IMR-90 (cell line): ENCODE data around the gene PSMC3. TPM values are rescaled to one million over a fixed set of nuclear protein-coding genes. Genes with fewer than 3 reads are reported as not detected.
A peak's percentile ranks its signal among the peaks of the same experiment; 100 is the strongest.

Source experiments
- ATAC-seq: fragments of 200-7000 bp; cut with Tn5 transposase; 2 replicates; pipeline ENCODE4 v1.9.1; 2020; ENCODE audit warnings: low read depth, mild to moderate bottlenecking, moderate library complexity
- BruUV-seq: library from RNA; stranded (reverse); fragments of 400-500 nt; replicated peaks from 2 replicates; lab custom pipeline; 2021; lab: Mats Ljungman, UMichigan
- CTCF ChIA-PET: fragments of 300-600 bp; formaldehyde crosslinking; extraction: SDS; loops from one replicate; lab custom pipeline; 2021; ENCODE audit warnings: antibody characterized with exemption; lab: Yijun Ruan, JAX
- POLR2A ChIA-PET: fragments of 300-600 bp; sonication (Branson Sonifier 250); formaldehyde crosslinking; loops from one replicate; lab custom pipeline; 2022; ENCODE audit warnings: antibody characterized with exemption; ENCODE audit not compliant: unreplicated experiment; lab: Charles Lee
- DNase-seq: peaks from one replicate; pipeline ENCODE4 v3.0.0; 2013
- H2AFZ ChIP-seq: replicated peaks from 2 replicates; pipeline ENCODE3; 2013; ENCODE audit warnings: low read length, mild to moderate bottlenecking; ENCODE audit not compliant: poor library complexity
- H2AK5ac ChIP-seq: 2 replicates; pipeline ENCODE4 v1.6.1; 2013; ENCODE audit warnings: low read depth, low read length, inconsistent platforms
- H2AK9ac ChIP-seq: replicated peaks from 2 replicates; pipeline ENCODE3; 2013; ENCODE audit warnings: mild to moderate bottlenecking, low read depth, low read length, moderate library complexity; ENCODE audit not compliant: poor library complexity
- H2BK120ac ChIP-seq: 2 replicates; pipeline ENCODE4 v1.6.1; 2013; ENCODE audit warnings: low read depth, low read length, inconsistent platforms
- H2BK15ac ChIP-seq: 3 replicates; pipeline ENCODE4 v1.6.1; 2013; ENCODE audit warnings: low read depth, low read length, inconsistent platforms
- H2BK20ac ChIP-seq: 2 replicates; pipeline ENCODE4 v1.6.1; 2013; ENCODE audit warnings: low read depth, mild to moderate bottlenecking, inconsistent platforms, low read length, moderate library complexity
- H2BK5ac ChIP-seq: 2 replicates; pipeline ENCODE4 v1.6.1; 2013; ENCODE audit warnings: mild to moderate bottlenecking, low read depth, low read length, inconsistent platforms; ENCODE audit not compliant: poor library complexity, severe bottlenecking
- H3K14ac ChIP-seq: replicated peaks from 2 replicates; pipeline ENCODE4 v1.6.1; 2013; ENCODE audit warnings: low read depth, low read length, inconsistent platforms
- H3K18ac ChIP-seq: 2 replicates; pipeline ENCODE4 v1.6.1; 2013; ENCODE audit warnings: low read depth, low read length, control low read depth
- H3K23ac ChIP-seq: 2 replicates; pipeline ENCODE4 v1.6.1; 2013; ENCODE audit warnings: low read depth, low read length, inconsistent platforms
- H3K27ac ChIP-seq: 2 replicates; pipeline ENCODE4 v1.5.1; 2013; ENCODE audit warnings: mild to moderate bottlenecking, control low read depth, low read length; ENCODE audit not compliant: insufficient read depth
- H3K27me3 ChIP-seq: 2 replicates; pipeline ENCODE4 v1.6.1; 2013; ENCODE audit warnings: low read length; ENCODE audit not compliant: control insufficient read depth, insufficient read depth
- H3K36me3 ChIP-seq: 2 replicates; pipeline ENCODE4 v1.6.1; 2013; ENCODE audit warnings: low read length, mixed read lengths; ENCODE audit not compliant: control insufficient read depth, insufficient read depth
- H3K4ac ChIP-seq: 2 replicates; pipeline ENCODE4 v1.6.1; 2013; ENCODE audit warnings: low read depth, low read length, inconsistent platforms
- H3K4me1 ChIP-seq: 2 replicates; pipeline ENCODE4 v1.6.1; 2013; ENCODE audit warnings: low read length, mixed read lengths; ENCODE audit not compliant: control insufficient read depth, insufficient read depth
- H3K4me2 ChIP-seq: 2 replicates; pipeline ENCODE4 v1.6.1; 2013; ENCODE audit warnings: low read depth, mild to moderate bottlenecking, control low read depth, low read length, moderate library complexity
- H3K4me3 ChIP-seq: 2 replicates; pipeline ENCODE4 v1.5.1; 2013; ENCODE audit warnings: low read depth, mild to moderate bottlenecking, control low read depth, low read length, moderate library complexity; ENCODE audit not compliant: insufficient read depth
- H3K56ac ChIP-seq: 2 replicates; pipeline ENCODE4 v1.6.1; 2013; ENCODE audit warnings: low read length, inconsistent platforms; ENCODE audit not compliant: insufficient read depth; ENCODE audit errors: extremely low read depth
- H3K79me1 ChIP-seq, 2 experiments: 2 replicates each; pipeline ENCODE4 v1.6.1; 2013; ENCODE audit warnings: low read length in 2 of 2, inconsistent platforms in 1 of 2, low read depth in 1 of 2
- H3K9ac ChIP-seq: 2 replicates; pipeline ENCODE4 v1.6.1; 2013; ENCODE audit warnings: low read depth, low read length, control low read depth
- H3K9me1 ChIP-seq: 2 replicates; pipeline ENCODE4 v1.6.1; 2013; ENCODE audit warnings: low read length, inconsistent platforms; ENCODE audit not compliant: insufficient read depth
- H3K9me3 ChIP-seq: 2 replicates; pipeline ENCODE4 v1.6.1; 2013; ENCODE audit warnings: low read length; ENCODE audit not compliant: control insufficient read depth, insufficient read depth
- H4K20me1 ChIP-seq: 2 replicates; pipeline ENCODE4 v1.6.1; 2013; ENCODE audit warnings: low read length, inconsistent platforms; ENCODE audit not compliant: insufficient read depth
- H4K5ac ChIP-seq: 2 replicates; pipeline ENCODE4 v1.6.1; 2013; ENCODE audit warnings: mild to moderate bottlenecking, low read depth, low read length, control low read depth
- H4K8ac ChIP-seq, 2 experiments: 2 replicates each; pipeline ENCODE4 v1.6.1; 2013; ENCODE audit warnings: low read depth in 2 of 2, low read length in 2 of 2, control low read depth in 1 of 2, inconsistent platforms in 1 of 2
- H4K91ac ChIP-seq: 2 replicates; pipeline ENCODE4 v1.6.1; 2013; ENCODE audit warnings: low read depth, low read length, inconsistent platforms; ENCODE audit not compliant: insufficient read depth
- BHLHE40 ChIP-seq: fragments of 150-350 bp; IDR thresholded peaks from 2 replicates; pipeline ENCODE4 v1.6.1; 2016; ENCODE audit warnings: mild to moderate bottlenecking, low read depth, low read length
- CEBPB ChIP-seq: IDR thresholded peaks from 2 replicates; pipeline ENCODE4 v1.6.1; 2012; ENCODE audit warnings: low read depth, low read length, improper control_type of control experiment
- CHD1 ChIP-seq: IDR thresholded peaks from 2 replicates; pipeline ENCODE4 v1.6.1; 2012; ENCODE audit warnings: low read depth, low read length, improper control_type of control experiment
- FOS ChIP-seq: fragments of 150-350 bp; IDR thresholded peaks from 2 replicates; pipeline ENCODE4 v1.6.1; 2016; ENCODE audit warnings: low read depth, low read length
- MAFK ChIP-seq: IDR thresholded peaks from 2 replicates; pipeline ENCODE4 v1.6.1; 2012; ENCODE audit warnings: low read depth, low read length, improper control_type of control experiment
- MAZ ChIP-seq: IDR thresholded peaks from 2 replicates; pipeline ENCODE4 v1.6.1; 2012; ENCODE audit warnings: low read depth, mild to moderate bottlenecking, low read length, improper control_type of control experiment, moderate library complexity, borderline replicate concordance
- MXI1 ChIP-seq: IDR thresholded peaks from 2 replicates; pipeline ENCODE4 v1.6.1; 2012; ENCODE audit warnings: low read depth, mild to moderate bottlenecking, low read length, moderate library complexity, borderline replicate concordance
- NFE2L2 ChIP-seq: fragments of 150-350 bp; IDR thresholded peaks from 2 replicates; pipeline ENCODE4 v1.6.1; 2016; ENCODE audit warnings: low read depth, mild to moderate bottlenecking, low read length
- POLR2A ChIP-seq: IDR thresholded peaks from 2 replicates; pipeline ENCODE4 v1.6.1; 2012; ENCODE audit warnings: mild to moderate bottlenecking, low read depth, low read length
- RAD21 ChIP-seq: IDR thresholded peaks from 2 replicates; pipeline ENCODE4 v1.6.1; 2012; ENCODE audit warnings: low read length, improper control_type of control experiment
- RCOR1 ChIP-seq: IDR thresholded peaks from 2 replicates; pipeline ENCODE4 v1.6.1; 2012; ENCODE audit warnings: mild to moderate bottlenecking, low read length, improper control_type of control experiment; ENCODE audit not compliant: insufficient replicate concordance
- RFX5 ChIP-seq: IDR thresholded peaks from 2 replicates; pipeline ENCODE4 v1.8.0; 2012; ENCODE audit warnings: low read depth, mild to moderate bottlenecking, low read length, moderate library complexity
- SMC3 ChIP-seq: fragments of 150-350 bp; IDR thresholded peaks from 2 replicates; pipeline ENCODE4 v1.6.1; 2016; ENCODE audit warnings: low read depth, mild to moderate bottlenecking, antibody characterized with exemption, low read length, moderate library complexity
- WGBS, 2 experiments: methylation state at CpG; one replicate each; pipeline versions ENCODE4 v1.1.5 to v1.1.7; 2013; ENCODE audit warnings: missing lambda C conversion rate in 2 of 2; ENCODE audit not compliant: insufficient read length in 1 of 2; ENCODE audit errors: extremely low coverage in 2 of 2; 5-methylcytosine and 5-hydroxymethylcytosine counted together
- dilution Hi-C: fragments of 300-500 bp; cut with HindIII; formaldehyde crosslinking; loops from one replicate; pipeline ENCODE4 v1.14.3; 2018; ENCODE audit warnings: low sequenced_read_pairs; ENCODE audit not compliant: unreplicated experiment
- in situ Hi-C: fragments of 300-500 bp; cut with MboI; formaldehyde crosslinking; loops from 3 replicates; pipeline ENCODE4 v1.14.3; 2019; ENCODE audit warnings: low sequenced_read_pairs, inconsistent platforms, mixed read lengths
- intact Hi-C: fragments of 100-400 bp; cut with micrococcal nuclease; formaldehyde crosslinking; loops from 2 replicates; pipeline ENCODE4 v1.10.0; 2022
- polyA plus RNA-seq, 3 experiments: library from polyadenylated mRNA; depleted of rRNA; stranded (reverse); fragments of >200 nt; gene quantifications; 2 replicates each; pipeline ENCODE4 v1.2.3, GENCODE V29; 2012; ENCODE audit warnings: low replicate concordance in 1 of 3
- total RNA-seq: library from RNA; depleted of rRNA; stranded (reverse); fragments of >200 nt; gene quantifications from 2 replicates; pipeline ENCODE4 v1.2.3, GENCODE V29; 2012
- TF ChIP-seq, protein P1 (sequence below): conservative IDR thresholded peaks from 2 replicates; pipeline ENCODE4 v1.5.1; 2012; ENCODE audit warnings: mild to moderate bottlenecking, low read depth, low read length, improper control_type of control experiment
- TF ChIP-seq, protein P2 (sequence below): fragments of 150-350 bp; IDR thresholded peaks from 2 replicates; pipeline ENCODE4 v1.6.1; 2017; ENCODE audit warnings: mild to moderate bottlenecking, antibody characterized with exemption, low read length, low read depth
- TF ChIP-seq, protein P3 (sequence below): fragments of 150-350 bp; IDR thresholded peaks from 2 replicates; pipeline ENCODE4 v1.6.1; 2016; ENCODE audit warnings: low read depth, mild to moderate bottlenecking, low read length, moderate library complexity, borderline replicate concordance

Gene PSMC3
- total and polyA plus RNA-seq, 2 of the 4 experiments (the other 2 are of a cell fraction), result 238 to 253 TPM

DNA sequence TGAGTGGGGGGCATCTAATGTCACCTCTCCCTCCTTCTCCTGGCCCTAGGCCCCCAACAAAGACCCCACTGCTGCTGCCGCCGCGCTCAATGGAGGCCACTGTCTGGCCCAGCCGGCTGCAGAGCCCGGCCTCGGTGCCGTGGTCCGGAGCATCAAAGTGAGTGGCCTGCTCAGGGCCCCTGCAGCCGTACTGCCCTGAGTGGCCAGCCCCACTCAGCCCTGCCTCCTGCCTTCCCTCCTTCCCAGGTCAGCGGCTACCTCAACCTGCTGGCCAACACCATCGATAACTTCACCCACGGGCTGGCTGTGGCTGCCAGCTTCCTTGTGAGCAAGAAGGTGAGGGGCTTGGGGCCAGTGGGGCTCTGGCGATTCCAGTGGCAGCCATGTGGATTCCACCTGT, 12.9 kb downstream of the PSMC3 start:
- Histone ChIP-seq H3K9me1 (peaks cover 6% of the 10 kb centered on the region; the same call in 1 of the 2 replicates), H4K20me1 (peaks cover 31% of the 10 kb centered on the region; the same call in 1 of the 2 replicates), H3K4me1 (peaks cover 56% of the 10 kb centered on the region), H2AK9ac (peak overlapping the region; percentile 93), H2AFZ (no peak overlapping the region), H3K4me3 (no peak overlapping the region), H3K36me3 (peaks cover 61% of the 10 kb centered on the region), H3K56ac (no peak overlapping the region), H4K5ac (peak overlapping the region; percentile 42; the same call in 1 of the 2 replicates), H3K23ac (0 out of 2 replicates have a peak overlapping the region, but pooled peaks have one; percentile 1), H3K4me2 (no peak overlapping the region), H2BK5ac (peak overlapping the region; percentile 74), H3K4ac (peak overlapping the region; percentile 85), H3K9ac (0 out of 2 replicates have a peak overlapping the region, but pooled peaks have one; percentile 15), H3K14ac (peak overlapping the region; percentile 41), H4K91ac (peak overlapping the region; percentile 88), H2BK15ac (peak overlapping the region; percentile 73; the same call in 2 of the 3 replicates), H3K9me3 (no peaks in the 10 kb centered on the region), H3K79me1 (peaks cover 23 to 74% of the 10 kb centered on the region in 2 experiments; a peak in 3 of 4 replicates), H4K8ac (peak overlapping the region; percentile 48 to 69; a peak in 3 of 4 replicates), H2BK120ac (peak overlapping the region; percentile 91), H3K27ac (peak overlapping the region; percentile 79), H3K27me3 (no peaks in the 10 kb centered on the region), H2AK5ac (peak overlapping the region; percentile 99), H2BK20ac (peak overlapping the region; percentile 22; the same call in 1 of the 2 replicates), H3K18ac (peak overlapping the region; percentile 12)
- POLR2A ChIA-PET, result interaction anchor here (0.6 kb wide), 1 partner anchor 700 kb away, joined by 3 read pairs; no protein-coding TSS in a partner anchor
- in situ Hi-C loops (no loop called here), intact Hi-C loops (no loop called here), dilution Hi-C loops (no loop called here)
- CTCF ChIA-PET, result no interaction called here
- ATAC-seq, result no peak
- BruUV-seq, result no TSS peak
- DNase-seq, result no peak
- 100% methylated on average over 6 of the region's 13 CpGs; no CpG with 5 or more reads in 1 of the 2 experiments for WGBS, 2 experiments
- TF ChIP-seq MAZ (no peak), MAFK (no peak), POLR2A (no peak), CHD1 (no peak), CEBPB (no peak), RCOR1 (no peak), RFX5 (no peak), MXI1 (no peak), SMC3 (no peak), FOS (no peak), RAD21 (no peak), NFE2L2 (no peak), BHLHE40 (no peak)
- TF ChIP-seq, protein P1, sequence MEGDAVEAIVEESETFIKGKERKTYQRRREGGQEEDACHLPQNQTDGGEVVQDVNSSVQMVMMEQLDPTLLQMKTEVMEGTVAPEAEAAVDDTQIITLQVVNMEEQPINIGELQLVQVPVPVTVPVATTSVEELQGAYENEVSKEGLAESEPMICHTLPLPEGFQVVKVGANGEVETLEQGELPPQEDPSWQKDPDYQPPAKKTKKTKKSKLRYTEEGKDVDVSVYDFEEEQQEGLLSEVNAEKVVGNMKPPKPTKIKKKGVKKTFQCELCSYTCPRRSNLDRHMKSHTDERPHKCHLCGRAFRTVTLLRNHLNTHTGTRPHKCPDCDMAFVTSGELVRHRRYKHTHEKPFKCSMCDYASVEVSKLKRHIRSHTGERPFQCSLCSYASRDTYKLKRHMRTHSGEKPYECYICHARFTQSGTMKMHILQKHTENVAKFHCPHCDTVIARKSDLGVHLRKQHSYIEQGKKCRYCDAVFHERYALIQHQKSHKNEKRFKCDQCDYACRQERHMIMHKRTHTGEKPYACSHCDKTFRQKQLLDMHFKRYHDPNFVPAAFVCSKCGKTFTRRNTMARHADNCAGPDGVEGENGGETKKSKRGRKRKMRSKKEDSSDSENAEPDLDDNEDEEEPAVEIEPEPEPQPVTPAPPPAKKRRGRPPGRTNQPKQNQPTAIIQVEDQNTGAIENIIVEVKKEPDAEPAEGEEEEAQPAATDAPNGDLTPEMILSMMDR, result no peak
- TF ChIP-seq, protein P2, sequence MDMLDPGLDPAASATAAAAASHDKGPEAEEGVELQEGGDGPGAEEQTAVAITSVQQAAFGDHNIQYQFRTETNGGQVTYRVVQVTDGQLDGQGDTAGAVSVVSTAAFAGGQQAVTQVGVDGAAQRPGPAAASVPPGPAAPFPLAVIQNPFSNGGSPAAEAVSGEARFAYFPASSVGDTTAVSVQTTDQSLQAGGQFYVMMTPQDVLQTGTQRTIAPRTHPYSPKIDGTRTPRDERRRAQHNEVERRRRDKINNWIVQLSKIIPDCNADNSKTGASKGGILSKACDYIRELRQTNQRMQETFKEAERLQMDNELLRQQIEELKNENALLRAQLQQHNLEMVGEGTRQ, result no peak
- TF ChIP-seq, protein P3, sequence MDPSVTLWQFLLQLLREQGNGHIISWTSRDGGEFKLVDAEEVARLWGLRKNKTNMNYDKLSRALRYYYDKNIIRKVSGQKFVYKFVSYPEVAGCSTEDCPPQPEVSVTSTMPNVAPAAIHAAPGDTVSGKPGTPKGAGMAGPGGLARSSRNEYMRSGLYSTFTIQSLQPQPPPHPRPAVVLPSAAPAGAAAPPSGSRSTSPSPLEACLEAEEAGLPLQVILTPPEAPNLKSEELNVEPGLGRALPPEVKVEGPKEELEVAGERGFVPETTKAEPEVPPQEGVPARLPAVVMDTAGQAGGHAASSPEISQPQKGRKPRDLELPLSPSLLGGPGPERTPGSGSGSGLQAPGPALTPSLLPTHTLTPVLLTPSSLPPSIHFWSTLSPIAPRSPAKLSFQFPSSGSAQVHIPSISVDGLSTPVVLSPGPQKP, result no peak
